OCI-LY1 (cell line): ENCODE measurements around the gene KCNH2.

Source experiments
- H2AFZ ChIP-seq: fragments of 200-600 bp; sonication (generic), shearing (Covaris generic); 2 replicates; pipeline ENCODE4 v1.6.0; 2014; ENCODE audit warnings: antibody characterized with exemption, mild to moderate bottlenecking, low read length
- H3F3A ChIP-seq: fragments of 200-600 bp; sonication (generic), shearing (Covaris generic); 2 replicates; pipeline ENCODE4 v1.6.0; 2014; ENCODE audit warnings: mild to moderate bottlenecking, antibody characterized with exemption, low read length, moderate library complexity; ENCODE audit not compliant: insufficient read depth
- H3K27ac ChIP-seq: fragments of 200-600 bp; sonication (generic); 2 replicates; pipeline ENCODE4 v1.5.1; 2014; ENCODE audit warnings: low read length, mixed run types, mild to moderate bottlenecking, low read depth; ENCODE audit not compliant: poor library complexity, severe bottlenecking
- H3K27me3 ChIP-seq: fragments of 200-600 bp; sonication (generic); 2 replicates; pipeline ENCODE4 v1.6.0; 2014; ENCODE audit warnings: antibody characterized with exemption, mild to moderate bottlenecking, low read length, moderate library complexity; ENCODE audit not compliant: insufficient read depth
- H3K36me3 ChIP-seq: fragments of 200-600 bp; sonication (generic); 2 replicates; pipeline ENCODE4 v1.6.1; 2014; ENCODE audit warnings: mild to moderate bottlenecking, antibody characterized with exemption, low read length, moderate library complexity, mixed read lengths; ENCODE audit not compliant: insufficient read depth
- H3K4me1 ChIP-seq: fragments of 200-600 bp; sonication (generic); 2 replicates; pipeline ENCODE4 v1.5.1; 2014; ENCODE audit warnings: mild to moderate bottlenecking, low read length, moderate library complexity; ENCODE audit not compliant: insufficient read depth, severe bottlenecking
- H3K4me2 ChIP-seq: fragments of 200-600 bp; sonication (generic), shearing (Covaris generic); 2 replicates; pipeline ENCODE4 v1.6.1; 2014; ENCODE audit warnings: low read length
- H3K4me3 ChIP-seq: fragments of 200-600 bp; sonication (generic); 2 replicates; pipeline ENCODE4 v1.5.1; 2014; ENCODE audit warnings: low read length, low read depth, mild to moderate bottlenecking, mixed read lengths; ENCODE audit not compliant: poor library complexity, severe bottlenecking
- H3K79me2 ChIP-seq: fragments of 200-600 bp; shearing (Covaris generic); 2 replicates; pipeline ENCODE4 v1.6.1; 2016; ENCODE audit warnings: mixed run types, low read length, mixed read lengths; ENCODE audit not compliant: insufficient read depth
- H3K9ac ChIP-seq: fragments of 200-600 bp; sonication (generic), shearing (Covaris generic); 2 replicates; pipeline ENCODE4 v1.6.1; 2014; ENCODE audit warnings: mild to moderate bottlenecking, low read length, mixed read lengths
- H3K9me2 ChIP-seq: fragments of 200-600 bp; sonication (generic), shearing (Covaris generic); 2 replicates; pipeline ENCODE4 v1.6.1; 2014; ENCODE audit warnings: low read depth, mild to moderate bottlenecking, low read length, mixed read lengths
- H3K9me3 ChIP-seq: fragments of 200-600 bp; shearing (Covaris generic); 2 replicates; pipeline ENCODE4 v1.6.1; 2014; ENCODE audit warnings: low read length, mixed read lengths
- H4K20me1 ChIP-seq: fragments of 200-600 bp; sonication (generic), shearing (Covaris generic); 2 replicates; pipeline ENCODE4 v1.6.0; 2016; ENCODE audit warnings: mild to moderate bottlenecking, low read length; ENCODE audit not compliant: insufficient read depth
- CTCF ChIP-seq: fragments of 200-600 bp; sonication (generic), shearing (Covaris generic); IDR thresholded peaks from 2 replicates; pipeline ENCODE4 v1.5.1; 2017; ENCODE audit warnings: mild to moderate bottlenecking, antibody characterized with exemption, low read length, moderate library complexity, mixed read lengths
- EZH2 ChIP-seq: fragments of 200-600 bp; sonication (generic), shearing (Covaris generic); IDR thresholded peaks from 2 replicates; pipeline ENCODE4 v1.8.0; 2017; ENCODE audit warnings: borderline replicate concordance, mixed run types, mild to moderate bottlenecking, antibody characterized with exemption, low read length, moderate library complexity, mixed read lengths

Gene KCNH2

GRCh38 chr7:150914966-150915365 is 63.2 kb downstream of the KCNH2 start:
- Histone ChIP-seq H3K27ac (no peak overlapping the region), H3K4me3 (no peak overlapping the region), H2AFZ (no peak overlapping the region), H4K20me1 (no peaks in the 10 kb centered on the region), H3K4me1 (no peaks in the 10 kb centered on the region), H3K36me3 (no peaks in the 10 kb centered on the region), H3K9ac (no peak overlapping the region), H3K9me2 (no peaks in the 10 kb centered on the region), H3K27me3 (peaks cover 24% of the 10 kb centered on the region), H3K4me2 (no peak overlapping the region), H3F3A (no peaks in the 10 kb centered on the region), H3K9me3 (no peaks in the 10 kb centered on the region), H3K79me2 (no peaks in the 10 kb centered on the region)
- TF ChIP-seq EZH2 (no peak), CTCF (no peak)

- Histone ChIP-seq H4K20me1 (no peaks in the 10 kb centered on the region), H3K4me2 (no peak overlapping the region), H3K27me3 (peaks cover 24% of the 10 kb centered on the region), H3K4me3 (no peak overlapping the region), H3K9me3 (no peaks in the 10 kb centered on the region), H3F3A (no peaks in the 10 kb centered on the region), H3K79me2 (no peaks in the 10 kb centered on the region), H2AFZ (no peak overlapping the region), H3K9me2 (no peaks in the 10 kb centered on the region), H3K36me3 (no peaks in the 10 kb centered on the region), H3K4me1 (no peaks in the 10 kb centered on the region), H3K9ac (no peak overlapping the region), H3K27ac (no peak overlapping the region)
- TF ChIP-seq CTCF, result no peak
- no peak for TF ChIP-seq EZH2
Observed at GRCh38 chr7:150914196-150914595, 63.9 kb downstream of the KCNH2 start.

- TF ChIP-seq EZH2 (no peak), CTCF (no peak)
- H3K9me3 ChIP-seq, result no peaks in the 10 kb centered on the region
- no peaks in the 10 kb centered on the region for H3F3A ChIP-seq
- H2AFZ ChIP-seq, result no peak overlapping the region
- no peaks in the 10 kb centered on the region for H3K36me3 ChIP-seq
- H3K4me2 ChIP-seq, result no peak overlapping the region
- H3K9ac ChIP-seq, result no peak overlapping the region
- no peaks in the 10 kb centered on the region for H4K20me1 ChIP-seq
- no peaks in the 10 kb centered on the region for H3K4me1 ChIP-seq
- no peak overlapping the region for H3K4me3 ChIP-seq
- H3K27ac ChIP-seq, result no peak overlapping the region
- H3K79me2 ChIP-seq, result no peaks in the 10 kb centered on the region
- no peaks in the 10 kb centered on the region for H3K9me2 ChIP-seq
- H3K27me3 ChIP-seq, result peaks cover 19% of the 10 kb centered on the region
Observed at GRCh38 chr7:150912427-150912826, 65.7 kb downstream of the KCNH2 start.
